ENCODE data around the gene SMCO3. TPM values are rescaled to one million over a fixed set of nuclear protein-coding genes. Genes with fewer than 3 reads are reported as not detected.

The SMCO3 gene
- polyA plus RNA-seq, 2 of the 4 experiments (the other 2 are of a cell fraction): 0.06 TPM; not detected in 1

DNA sequence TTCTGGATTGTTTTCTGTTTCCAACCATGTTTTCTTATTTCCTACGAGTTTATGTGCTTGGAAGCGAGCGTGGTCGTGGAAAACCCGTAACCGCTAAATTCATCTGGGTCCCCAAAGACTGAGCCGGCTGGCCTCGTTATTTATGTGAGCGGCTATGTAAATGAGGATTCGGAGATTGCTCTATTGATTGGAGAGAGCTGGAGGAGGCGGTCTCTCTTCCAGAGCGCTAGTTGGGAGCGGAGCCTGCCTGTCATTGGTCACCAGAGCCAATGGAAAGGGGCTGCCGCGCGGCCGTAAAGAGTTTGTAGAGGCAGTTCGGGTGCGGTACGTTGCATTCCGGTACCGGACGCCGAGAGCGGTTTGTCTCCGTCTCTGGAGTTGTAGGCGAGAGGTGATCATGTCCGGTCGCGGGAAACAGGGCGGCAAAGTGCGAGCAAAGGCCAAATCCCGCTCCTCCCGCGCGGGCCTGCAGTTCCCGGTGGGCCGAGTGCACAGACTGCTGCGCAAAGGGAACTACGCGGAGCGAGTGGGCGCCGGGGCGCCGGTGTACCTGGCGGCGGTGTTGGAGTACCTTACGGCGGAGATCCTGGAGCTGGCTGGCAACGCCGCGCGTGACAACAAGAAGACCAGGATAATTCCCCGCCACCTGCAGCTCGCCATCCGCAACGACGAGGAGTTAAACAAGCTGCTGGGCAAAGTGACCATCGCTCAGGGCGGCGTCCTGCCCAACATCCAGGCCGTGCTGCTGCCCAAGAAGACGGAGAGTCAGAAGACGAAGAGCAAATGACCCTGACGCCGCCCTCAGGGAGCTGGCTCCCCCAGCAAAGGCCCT, 39.7 kb downstream of the SMCO3 start (continued):
- TF ChIP-seq PBX3 (IDR thresholded peaks at IDR 0.05): peak; percentile 100
- TF ChIP-seq CHD2 (IDR thresholded peaks at IDR 0.05; ENCODE audit: low read length, partially characterized antibody): no peak
- TF ChIP-seq EHF (CRISPR knock-in tag; IDR thresholded peaks at IDR 0.05): no peak
- 0 out of 3 replicates have a peak, but pooled peaks have one; percentile 73 for TF ChIP-seq BCL3 (IDR thresholded peaks at IDR 0.05)
- TF ChIP-seq PHF8 (IDR thresholded peaks at IDR 0.05; ENCODE audit: borderline replicate concordance, low read depth): peak; percentile 87

DNA sequence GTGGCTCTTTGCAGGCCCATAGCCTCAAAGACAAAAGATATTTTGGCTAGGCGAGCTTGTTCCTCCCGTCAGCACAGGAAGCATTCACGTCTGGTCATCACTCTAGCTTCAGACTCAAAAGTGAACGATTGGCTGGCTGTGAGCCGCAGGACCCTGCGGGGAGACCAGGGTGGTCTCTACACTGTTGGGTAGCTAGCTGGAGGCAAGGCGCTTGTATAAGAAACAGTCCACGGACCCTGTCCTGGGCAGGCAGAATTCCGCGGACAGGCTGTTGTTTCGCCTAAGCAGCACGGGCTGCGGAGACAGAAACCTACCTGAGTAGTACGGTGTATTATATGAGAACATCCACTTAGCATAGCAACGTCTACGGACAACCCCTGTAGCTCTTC, 40.3 kb downstream of the SMCO3 start:
- Histone ChIP-seq H3K4me3 (peak overlapping the region; percentile 78), H3K4me1 (peaks cover 32% of the 10 kb centered on the region), H3K27ac (peak overlapping the region; percentile 79 to 94), H3K4me2 (peak overlapping the region; percentile 68), H3K9me3 (no peaks in the 10 kb centered on the region)
- 27% methylated on average over 16 of the region's 16 CpGs for WGBS (ENCODE audit: missing lambda C conversion rate)
- FAIRE-seq (no peak), ATAC-seq (peak in 1 of 2 experiments; percentile 22; a peak in 3 of 6 replicates), DNase-seq (ENCODE audit: low read depth in 1 of 2, low spot score in 1 of 2) (peak in 1 of 2 experiments; percentile 31)
- TF ChIP-seq MAZ (IDR thresholded peaks at IDR 0.05; ENCODE audit: borderline replicate concordance, low read depth, low read length): no peak
- TF ChIP-seq HDAC2 (IDR thresholded peaks at IDR 0.05): no peak
- TF ChIP-seq MYC (IDR thresholded peaks at IDR 0.05; ENCODE audit: borderline replicate concordance, low read length): no peak
- TF ChIP-seq PBX3 (IDR thresholded peaks at IDR 0.05): no peak
- no peak for TF ChIP-seq NR3C1 (IDR thresholded peaks at IDR 0.05)
- no peak for TF ChIP-seq GATA3 (IDR thresholded peaks at IDR 0.05; ENCODE audit: borderline replicate concordance)
- no peak for TF ChIP-seq BCL3 (IDR thresholded peaks at IDR 0.05)
- no peak for TF ChIP-seq CHD2 (IDR thresholded peaks at IDR 0.05; ENCODE audit: low read length, partially characterized antibody)
- TF ChIP-seq ZC3H11A (IDR thresholded peaks at IDR 0.05): no peak
- TF ChIP-seq SREBF2 (IDR thresholded peaks at IDR 0.05): no peak
- no peak for TF ChIP-seq RARB (CRISPR knock-in tag; IDR thresholded peaks at IDR 0.05)
- TF ChIP-seq FOSB (CRISPR knock-in tag; IDR thresholded peaks at IDR 0.05): no peak
- TF ChIP-seq POLR2A (IDR thresholded peaks at IDR 0.05; ENCODE audit: low read length): no peak
- ChIA-PET CTCF (interaction anchor here (1.0 to 5.9 kb wide), 5 partner anchors 18 to 447 kb away, joined by 3 to 28 read pairs (median 3); partner anchors contain the start of gene RERG), POLR2A (interaction anchor here (1.2 to 3.9 kb wide), 6 partner anchors 9 to 32 kb away, joined by 4 to 44 read pairs (median 4); partner anchors contain the start of genes C12orf60 and WBP11)

- Histone ChIP-seq H3K27ac (peak overlapping the region in 1 of 2 experiments; percentile 35; a peak in 2 of 6 replicates), H3K4me1 (peaks cover 38% of the 10 kb centered on the region), H3K4me2 (peak overlapping the region; percentile 68), H3K4me3 (no peak overlapping the region), H3K9me3 (no peaks in the 10 kb centered on the region)
- CTCF ChIA-PET: interaction anchor here (0.6 to 5.9 kb wide), 6 partner anchors 17 to 441 kb away, joined by 3 to 28 read pairs (median 3); no protein-coding TSS in a partner anchor
- POLR2A ChIA-PET: interaction anchor here (0.7 to 3.9 kb wide), 3 partner anchors 9 to 407 kb away, joined by 3 to 44 read pairs (median 4); partner anchors contain the start of genes C12orf60 and WBP11
- 90% methylated on average over 5 of the region's 5 CpGs for WGBS (ENCODE audit: missing lambda C conversion rate)
- FAIRE-seq (no peak), ATAC-seq (no peak), DNase-seq (ENCODE audit: low read depth in 1 of 2, low spot score in 1 of 2) (no peak)
- no peak for TF ChIP-seq KDM5A (IDR thresholded peaks at IDR 0.05)
- TF ChIP-seq, protein P1, sequence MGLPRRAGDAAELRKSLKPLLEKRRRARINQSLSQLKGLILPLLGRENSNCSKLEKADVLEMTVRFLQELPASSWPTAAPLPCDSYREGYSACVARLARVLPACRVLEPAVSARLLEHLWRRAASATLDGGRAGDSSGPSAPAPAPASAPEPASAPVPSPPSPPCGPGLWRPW (IDR thresholded peaks at IDR 0.05): no peak
- no peak for TF ChIP-seq ZFP36 (IDR thresholded peaks at IDR 0.05; ENCODE audit: borderline replicate concordance, partially characterized antibody)
- TF ChIP-seq ZSCAN20 (CRISPR knock-in tag; IDR thresholded peaks at IDR 0.05): no peak
Observed at GRCh38 chr12:14772946-14773345, 41.0 kb downstream of the SMCO3 start.

Data from A549 (cell line).